Measurements from ENCODE around the gene TPRX2.
A peak's percentile ranks its signal among the peaks of the same experiment; 100 is the strongest.

TPRX2 gene

GRCh38 chr19:47839913-47840312, 19.1 kb upstream of the TPRX2 start:
- no peaks in the 10 kb centered on the region for H3K9me3 Mint-ChIP-seq
- peaks cover 15% of the 10 kb centered on the region for H3K27me3 Mint-ChIP-seq (ENCODE audit: low read depth)
- H3K27ac Mint-ChIP-seq = peak overlapping the region in 1 of 3 experiments; percentile 21
- TF ChIP-seq, protein P1, sequence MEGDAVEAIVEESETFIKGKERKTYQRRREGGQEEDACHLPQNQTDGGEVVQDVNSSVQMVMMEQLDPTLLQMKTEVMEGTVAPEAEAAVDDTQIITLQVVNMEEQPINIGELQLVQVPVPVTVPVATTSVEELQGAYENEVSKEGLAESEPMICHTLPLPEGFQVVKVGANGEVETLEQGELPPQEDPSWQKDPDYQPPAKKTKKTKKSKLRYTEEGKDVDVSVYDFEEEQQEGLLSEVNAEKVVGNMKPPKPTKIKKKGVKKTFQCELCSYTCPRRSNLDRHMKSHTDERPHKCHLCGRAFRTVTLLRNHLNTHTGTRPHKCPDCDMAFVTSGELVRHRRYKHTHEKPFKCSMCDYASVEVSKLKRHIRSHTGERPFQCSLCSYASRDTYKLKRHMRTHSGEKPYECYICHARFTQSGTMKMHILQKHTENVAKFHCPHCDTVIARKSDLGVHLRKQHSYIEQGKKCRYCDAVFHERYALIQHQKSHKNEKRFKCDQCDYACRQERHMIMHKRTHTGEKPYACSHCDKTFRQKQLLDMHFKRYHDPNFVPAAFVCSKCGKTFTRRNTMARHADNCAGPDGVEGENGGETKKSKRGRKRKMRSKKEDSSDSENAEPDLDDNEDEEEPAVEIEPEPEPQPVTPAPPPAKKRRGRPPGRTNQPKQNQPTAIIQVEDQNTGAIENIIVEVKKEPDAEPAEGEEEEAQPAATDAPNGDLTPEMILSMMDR (IDR thresholded peaks at IDR 0.05; ENCODE audit: unreplicated experiment in 3 of 3) = no peak
- H3K4me3 Mint-ChIP-seq = peak overlapping the region in 2 of 3 experiments; percentile 11 to 22
- H3K4me1 Mint-ChIP-seq = peaks cover 24% of the 10 kb centered on the region
- no peaks in the 10 kb centered on the region for H3K36me3 Mint-ChIP-seq (ENCODE audit: low read depth)

- Mint-ChIP-seq H3K4me3 (no peak overlapping the region), H3K9me3 (no peaks in the 10 kb centered on the region), H3K27ac (no peak overlapping the region), H3K4me1 (peaks cover 24% of the 10 kb centered on the region), H3K36me3 (ENCODE audit: low read depth) (no peaks in the 10 kb centered on the region), H3K27me3 (ENCODE audit: low read depth) (peaks cover 20% of the 10 kb centered on the region)
- TF ChIP-seq, protein P1 (IDR thresholded peaks at IDR 0.05; ENCODE audit: unreplicated experiment in 3 of 3) = no peak
Measured at GRCh38 chr19:47842941-47843340, 16.1 kb upstream of the TPRX2 start.

DNA sequence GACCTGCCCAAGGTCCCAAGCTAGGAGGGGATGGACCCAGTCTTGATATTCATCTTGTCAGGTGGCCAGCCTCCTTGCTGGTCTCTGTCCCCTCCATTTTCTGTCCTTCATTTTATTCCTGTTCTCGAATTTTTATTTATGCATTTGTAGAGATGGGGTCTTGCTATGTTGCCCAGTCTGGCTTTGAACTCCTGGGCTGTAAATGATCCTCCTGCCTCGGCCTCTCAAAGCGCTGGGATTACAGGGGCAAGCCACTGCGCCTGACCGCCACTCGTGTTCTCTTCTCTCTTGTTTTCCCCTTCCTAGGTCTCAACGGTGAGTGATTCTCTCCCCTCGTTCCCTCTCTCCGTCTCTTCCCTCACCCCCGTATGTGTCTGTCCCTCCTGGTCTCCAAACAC, 10.6 kb upstream of the TPRX2 start:
- no peaks in the 10 kb centered on the region for H3K36me3 Mint-ChIP-seq (ENCODE audit: low read depth)
- TF ChIP-seq, protein P1 (IDR thresholded peaks at IDR 0.05; ENCODE audit: unreplicated experiment in 3 of 3) = no peak
- H3K27me3 Mint-ChIP-seq (ENCODE audit: low read depth) = peaks cover 47% of the 10 kb centered on the region
- H3K27ac Mint-ChIP-seq = peak overlapping the region in 2 of 3 experiments; percentile 0 to 41
- peaks cover 20% of the 10 kb centered on the region for H3K4me1 Mint-ChIP-seq
- no peaks in the 10 kb centered on the region for H3K9me3 Mint-ChIP-seq
- no peak overlapping the region for H3K4me3 Mint-ChIP-seq

DNA sequence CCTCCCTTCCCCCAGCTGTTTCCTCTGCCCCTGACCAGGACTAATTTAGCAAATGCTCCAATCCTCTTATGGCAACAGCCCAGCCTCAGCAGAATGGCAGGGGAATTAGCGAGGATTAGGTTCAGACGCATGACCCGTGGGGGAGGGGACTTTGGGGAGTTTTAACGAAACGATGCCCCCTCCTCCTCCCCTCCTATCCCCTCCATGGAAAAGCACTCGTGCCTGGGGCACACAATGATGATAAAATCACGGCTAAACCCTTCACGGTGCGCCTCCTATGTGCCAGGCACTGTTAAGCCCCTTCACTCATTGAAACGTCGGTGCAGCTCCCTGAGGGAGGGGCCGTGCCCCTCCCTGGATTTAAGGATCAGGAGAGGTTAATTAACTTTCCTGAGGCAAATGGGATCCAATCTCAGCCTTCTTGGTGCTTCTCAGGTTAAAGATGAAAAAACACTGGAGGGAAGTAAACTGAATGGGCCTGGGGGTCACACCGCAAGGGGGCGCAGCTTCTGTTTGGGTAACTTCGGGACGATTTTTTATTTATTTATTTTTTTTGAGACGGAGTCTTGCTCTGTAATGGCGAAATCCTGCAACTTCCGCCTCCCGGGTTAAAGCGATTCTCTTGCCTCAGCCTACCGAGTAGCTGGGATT, 10.1 kb upstream of the TPRX2 start:
- Mint-ChIP-seq H3K9me3 (no peaks in the 10 kb centered on the region), H3K27ac (peak overlapping the region in 2 of 3 experiments; percentile 0 to 41), H3K27me3 (ENCODE audit: low read depth) (peaks cover 50% of the 10 kb centered on the region), H3K4me1 (peaks cover 18% of the 10 kb centered on the region), H3K4me3 (peak overlapping the region in 1 of 3 experiments; percentile 10), H3K36me3 (ENCODE audit: low read depth) (no peaks in the 10 kb centered on the region)
- TF ChIP-seq, protein P1 (IDR thresholded peaks at IDR 0.05; ENCODE audit: unreplicated experiment in 3 of 3) = peak; percentile 32 to 57 (median 39)

GRCh38 chr19:47853003-47853402, 6.0 kb upstream of the TPRX2 start:
- no peak overlapping the region for H3K27ac Mint-ChIP-seq
- peaks cover 15% of the 10 kb centered on the region for H3K4me1 Mint-ChIP-seq

More at GRCh38 chr19:47853003-47853402, 6.0 kb upstream of the TPRX2 start:
- Mint-ChIP-seq H3K27me3 (ENCODE audit: low read depth) (peaks cover 53% of the 10 kb centered on the region), H3K36me3 (ENCODE audit: low read depth) (no peaks in the 10 kb centered on the region), H3K9me3 (no peaks in the 10 kb centered on the region), H3K4me3 (no peak overlapping the region)
- TF ChIP-seq, protein P1 (IDR thresholded peaks at IDR 0.05; ENCODE audit: unreplicated experiment in 3 of 3) = no peak

Data from nephron (organoid).